Liver (tissue), 3 donors: ENCODE measurements around the gene TRMT10C.

Experiments
- ATF3 ChIP-seq: IDR thresholded peaks from 2 replicates; pipeline ENCODE4 v1.6.1; 2016; ENCODE audit warnings: antibody characterized with exemption
- CTCF ChIP-seq: fragments of 150-350 bp; IDR thresholded peaks from 2 replicates; pipeline ENCODE4 v1.5.1; 2017; ENCODE audit warnings: improper control_type of control experiment, low read depth, low read length; ENCODE audit not compliant: missing input control
- FOXA1 ChIP-seq: IDR thresholded peaks from 2 replicates; pipeline ENCODE4 v1.6.1; 2016; ENCODE audit warnings: antibody characterized with exemption
- RAD21 ChIP-seq, 2 donors: IDR thresholded peaks; 2 replicates each; pipeline ENCODE4 v1.6.1; 2016; ENCODE audit warnings: antibody characterized with exemption in 2 of 2, mild to moderate bottlenecking in 2 of 2
- TAF1 ChIP-seq: conservative IDR thresholded peaks from 2 replicates; pipeline ENCODE4 v1.6.1; 2016; ENCODE audit warnings: antibody characterized with exemption, mild to moderate bottlenecking
- donor health status: healthy.
- donor health status: healthy.

- TF ChIP-seq CTCF = no peak
- no peak for TF ChIP-seq RAD21 (IDR thresholded peaks at IDR 0.05)
- TF ChIP-seq TAF1 = no peak
- TF ChIP-seq ATF3 = no peak
- no peak for TF ChIP-seq FOXA1
Measured at GRCh38 chr3:101588616-101589015, 26.9 kb downstream of the TRMT10C start.
